HepG2 (cell line): Measurements from ENCODE around the gene FCER1G. TPM values are rescaled to one million over a fixed set of nuclear protein-coding genes. Genes with fewer than 3 reads are reported as not detected.

Experiments used
- ARNT ChIP-seq: fragments of 450-650 bp; IDR thresholded peaks from 2 replicates; pipeline ENCODE4 v1.6.1; 2017
- EP300 ChIP-seq, 3 experiments: sonication (generic) in 1 of 3; formaldehyde crosslinking in 1 of 3; IDR thresholded peaks; 2 replicates each; pipeline versions ENCODE4 v1.5.1 to v1.6.1; 2011 to 2020; ENCODE audit warnings: low read depth in 2 of 3, low read length in 2 of 3, borderline replicate concordance in 1 of 3, improper control_type of control experiment in 1 of 3, mild to moderate bottlenecking in 1 of 3, missing genetic modification reagents in 1 of 3, moderate library complexity in 1 of 3
- HNF1B ChIP-seq: sonication (generic); formaldehyde crosslinking; IDR thresholded peaks from 2 replicates; pipeline ENCODE4 v1.5.1; 2020; ENCODE audit warnings: mild to moderate bottlenecking, moderate library complexity, missing genetic modification reagents
- HNF4G ChIP-seq, 2 experiments: sonication (generic) in 1 of 2; formaldehyde crosslinking in 1 of 2; IDR thresholded peaks; 2 replicates each; pipeline versions ENCODE4 v1.4.0 to v1.6.1; 2011 to 2020; ENCODE audit warnings: borderline replicate concordance in 2 of 2, low read depth in 2 of 2, mild to moderate bottlenecking in 2 of 2, low read length in 1 of 2, missing genetic modification reagents in 1 of 2, moderate library complexity in 1 of 2
- KDM6A ChIP-seq: IDR thresholded peaks from 2 replicates; pipeline ENCODE4 v1.6.1; 2016; ENCODE audit warnings: low read depth
- PHF20 ChIP-seq: sonication (generic); formaldehyde crosslinking; IDR thresholded peaks from 2 replicates; pipeline ENCODE4 v1.5.0; 2020; ENCODE audit warnings: mild to moderate bottlenecking, missing genetic modification reagents
- RAD51 ChIP-seq: fragments of 450-650 bp; IDR thresholded peaks from 2 replicates; pipeline ENCODE4 v1.6.1; 2016; ENCODE audit warnings: borderline replicate concordance
- REXO4 ChIP-seq: sonication (generic); formaldehyde crosslinking; IDR thresholded peaks from 2 replicates; pipeline ENCODE4 v1.8.0; 2022; ENCODE audit warnings: missing genetic modification reagents, mild to moderate bottlenecking, borderline replicate concordance
- SP4 ChIP-seq: sonication (generic); formaldehyde crosslinking; IDR thresholded peaks from 2 replicates; pipeline ENCODE4 v1.8.1; 2023; ENCODE audit warnings: mild to moderate bottlenecking, missing genetic modification reagents
- TAF15 ChIP-seq: fragments of 200-400 bp; formaldehyde crosslinking; IDR thresholded peaks from one replicate; pipeline ENCODE4 v1.6.1; 2018; ENCODE audit warnings: mild to moderate bottlenecking, low read depth, low read length; ENCODE audit not compliant: poor library complexity, severe bottlenecking
- TEAD2 ChIP-seq: sonication (generic); formaldehyde crosslinking; IDR thresholded peaks from 2 replicates; pipeline ENCODE4 v1.9.0; 2021; ENCODE audit warnings: missing genetic modification reagents
- TIGD3 ChIP-seq: sonication (generic); formaldehyde crosslinking; IDR thresholded peaks from 2 replicates; pipeline ENCODE4 v1.5.1; 2020; ENCODE audit warnings: mild to moderate bottlenecking, missing genetic modification reagents, borderline replicate concordance
- TOE1 ChIP-seq: sonication (generic); formaldehyde crosslinking; IDR thresholded peaks from 2 replicates; pipeline ENCODE4 v1.4.0; 2020; ENCODE audit warnings: mild to moderate bottlenecking, missing genetic modification reagents
- ZBTB7A ChIP-seq: sonication (generic); formaldehyde crosslinking; IDR thresholded peaks from 2 replicates; pipeline ENCODE4 v1.8.0; 2022; ENCODE audit warnings: mild to moderate bottlenecking, missing genetic modification reagents
- ZNF18 ChIP-seq: sonication (generic); formaldehyde crosslinking; IDR thresholded peaks from 2 replicates; pipeline ENCODE4 v1.8.0; 2022; ENCODE audit warnings: mild to moderate bottlenecking, missing genetic modification reagents; ENCODE audit not compliant: insufficient replicate concordance
- ZNF207 ChIP-seq: fragments of 450-650 bp; IDR thresholded peaks from 2 replicates; pipeline ENCODE4 v1.6.1; 2016; ENCODE audit warnings: antibody characterized with exemption, borderline replicate concordance
- ZNF335 ChIP-seq: sonication (generic); formaldehyde crosslinking; IDR thresholded peaks from 2 replicates; pipeline ENCODE4 v1.4.0; 2020; ENCODE audit warnings: missing genetic modification reagents
- ZNF431 ChIP-seq: sonication (generic); formaldehyde crosslinking; IDR thresholded peaks from 2 replicates; pipeline ENCODE4 v1.9.0; 2022; ENCODE audit warnings: missing genetic modification reagents, low read depth, mild to moderate bottlenecking, borderline replicate concordance
- ZNF607 ChIP-seq: sonication (generic); formaldehyde crosslinking; IDR thresholded peaks from 2 replicates; pipeline ENCODE4 v1.5.1; 2020; ENCODE audit warnings: missing genetic modification reagents, mild to moderate bottlenecking, borderline replicate concordance
- polyA plus RNA-seq, 8 experiments: library from polyadenylated mRNA; depleted of rRNA in 3 of 8; stranded (reverse) in 7 of 8; unstranded in 1 of 8; fragments of >200 nt; fragmentation: Illumina TruSeq in 4 of 8; extraction: Trizol in 4 of 8; gene quantifications; 2 replicates each; pipeline versions ENCODE4 v1.2.1 to v1.2.3, GENCODE V29; 2011 to 2016; ENCODE audit warnings: low read depth in 4 of 8, missing spikeins in 1 of 8, mixed read lengths in 1 of 8; ENCODE audit not compliant: insufficient read depth in 1 of 8
- total RNA-seq, 5 experiments: library from RNA; depleted of rRNA; stranded (reverse); fragments of >200 nt; fragmentation: Illumina TruSeq; extraction: Trizol; gene quantifications; 2 replicates each; pipeline ENCODE4 v1.2.3, GENCODE V29; 2016; ENCODE audit warnings: low read depth in 1 of 5

FCER1G gene
- total and polyA plus RNA-seq, 2 of the 13 experiments (the other 11 are each of a cell fraction or from before 2014, with no cell fraction given), result 1.3 to 6.4 TPM

GRCh38 chr1:161216945-161217712, 2.0 kb downstream of the FCER1G start (continued):
- TF ChIP-seq EP300 (IDR thresholded peaks at IDR 0.05; ENCODE audit: low read depth in 2 of 2, low read length in 2 of 2) (0 out of 4 replicates have a peak, but pooled peaks of 1 of the 2 experiments have one; percentile 16), EP300 (CRISPR knock-in tag; IDR thresholded peaks at IDR 0.05; ENCODE audit: borderline replicate concordance) (no peak), ARNT (no peak), TIGD3 (CRISPR knock-in tag) (no peak), REXO4 (no peak), ZNF607 (CRISPR knock-in tag) (no peak), TOE1 (CRISPR knock-in tag) (no peak), KDM6A (CRISPR knock-in tag) (no peak), TAF15 (no peak), ZBTB7A (CRISPR knock-in tag) (no peak), ZNF18 (CRISPR knock-in tag) (no peak), TEAD2 (no peak), HNF4G (IDR thresholded peaks at IDR 0.05; ENCODE audit: borderline replicate concordance, low read depth, low read length) (0 out of 2 replicates have a peak, but pooled peaks have one; percentile 9), HNF4G (CRISPR knock-in tag; IDR thresholded peaks at IDR 0.05; ENCODE audit: borderline replicate concordance, low read depth) (no peak), RAD51 (no peak), ZNF207 (no peak), PHF20 (CRISPR knock-in tag) (no peak), SP4 (no peak), ZNF431 (CRISPR knock-in tag) (no peak), HNF1B (no peak), ZNF335 (no peak)
